ENCODE data around the gene MCF2L2. TPM values are rescaled to one million over a fixed set of nuclear protein-coding genes. Genes with fewer than 3 reads are reported as not detected.

MCF2L2 gene
- total and polyA plus RNA-seq, 2 experiments from 2014 or later: 6.7 to 14.6 TPM

GRCh38 chr3:183182732-183183610 is 245.4 kb downstream of the MCF2L2 start (continued):
- no peak for TF ChIP-seq EZH2 (IDR thresholded peaks at IDR 0.05; ENCODE audit: low read depth, unreplicated experiment)

GRCh38 chr3:183182073-183182472 is 246.3 kb downstream of the MCF2L2 start:
- Mint-ChIP-seq H3K9me3 (no peaks in the 10 kb centered on the region), H3K4me1 (peaks cover 8% of the 10 kb centered on the region; the same call in 1 of the 3 replicates), H3K27ac (no peak overlapping the region), H3K36me3 (ENCODE audit: low read depth) (no peaks in the 10 kb centered on the region), H3K4me3 (no peak overlapping the region), H3K27me3 (ENCODE audit: insufficient read depth, low read depth, poor library complexity) (peaks cover 24% of the 10 kb centered on the region)
- H3K4me2 ChIP-seq: no peak overlapping the region
- no peak overlapping the region for H2AFZ ChIP-seq
- TF ChIP-seq REST (IDR thresholded peaks at IDR 0.05; ENCODE audit: unreplicated experiment) (no peak), ZNF114 (CRISPR knock-in tag; IDR thresholded peaks at IDR 0.05) (no peak), ETS1 (IDR thresholded peaks at IDR 0.05) (no peak), EZH2phosphoT487 (IDR thresholded peaks at IDR 0.05; ENCODE audit: unreplicated experiment) (no peak), CTCF (conservative IDR thresholded peaks at IDR 0.05; ENCODE audit: low read depth in 2 of 2) (no peak), POLR2AphosphoS5 (IDR thresholded peaks at IDR 0.05; ENCODE audit: low read depth) (no peak), STAT1 (IDR thresholded peaks at IDR 0.05; ENCODE audit: unreplicated experiment) (no peak), CREB1 (CRISPR knock-in tag; IDR thresholded peaks at IDR 0.05; ENCODE audit: low read depth) (no peak)
- ATAC-seq: no peak
- H4K20me1 ChIP-seq (replicated peaks; ENCODE audit: insufficient read depth): no peaks in the 10 kb centered on the region
- H3F3A ChIP-seq (replicated peaks; ENCODE audit: low read depth): no peaks in the 10 kb centered on the region
- peaks cover 35% of the 10 kb centered on the region for H3K27me3 ChIP-seq (ENCODE audit: insufficient read depth)
- DNase-seq (ENCODE audit: low spot score): no peak
- no peak overlapping the region for H3K27ac ChIP-seq (ENCODE audit: low read depth)
- H3K4me3 ChIP-seq: no peak overlapping the region
- H3K36me3 ChIP-seq (ENCODE audit: insufficient read depth): no peaks in the 10 kb centered on the region
- H3K9me2 ChIP-seq (ENCODE audit: insufficient read depth): no peaks in the 10 kb centered on the region
- no peaks in the 10 kb centered on the region; the same call in 1 of the 2 replicates for H3K4me1 ChIP-seq (ENCODE audit: insufficient read depth)
- no peaks in the 10 kb centered on the region for H3K79me2 ChIP-seq (replicated peaks; ENCODE audit: insufficient read depth)

All from GM23338 (cell line).